CD8-positive, alpha-beta memory T cell (primary cell): ENCODE measurements around the gene SDR39U1. TPM values are rescaled to one million over a fixed set of nuclear protein-coding genes. Genes with fewer than 3 reads are reported as not detected.

Experiments used
- CTCF ChIA-PET: fragments of 350-600 bp; sonication (Branson Sonifier 250); formaldehyde crosslinking; loops from one replicate; lab custom pipeline; 2021; ENCODE audit warnings: antibody characterized with exemption; lab: Charles Lee
- POLR2A ChIA-PET: fragments of 350-600 bp; sonication (Branson Sonifier 250); formaldehyde crosslinking; loops from one replicate; lab custom pipeline; 2021; ENCODE audit warnings: antibody characterized with exemption; lab: Charles Lee
- DNase-seq, 5 donors: peaks; one replicate each; pipeline versions ENCODE4 v3.0.0 to v3.0.0-alpha.2; 2020 to 2022; ENCODE audit warnings: mixed read lengths in 1 of 5
- H3K27ac ChIP-seq: one replicate; pipeline ENCODE4 v1.7.0; 2013; ENCODE audit warnings: low read depth, mild to moderate bottlenecking, low read length, moderate library complexity
- H3K27me3 ChIP-seq: 2 replicates; pipeline ENCODE4 v1.7.0; 2013; ENCODE audit warnings: low read length, mild to moderate bottlenecking; ENCODE audit not compliant: insufficient read depth, poor library complexity, severe bottlenecking
- H3K36me3 ChIP-seq: 2 replicates; pipeline ENCODE4 v1.7.0; 2013; ENCODE audit warnings: mild to moderate bottlenecking, low read length, moderate library complexity; ENCODE audit not compliant: insufficient read depth
- H3K4me1 ChIP-seq: 2 replicates; pipeline ENCODE4 v1.7.0; 2013; ENCODE audit warnings: mild to moderate bottlenecking, low read length, moderate library complexity; ENCODE audit not compliant: insufficient read depth
- H3K4me3 ChIP-seq: 2 replicates; pipeline ENCODE4 v1.7.0; 2013; ENCODE audit warnings: mild to moderate bottlenecking, low read length
- H3K9me3 ChIP-seq: 2 replicates; pipeline ENCODE4 v1.7.0; 2013; ENCODE audit warnings: mild to moderate bottlenecking, low read length
- H3K27ac Mint-ChIP-seq, 8 donors: one replicate each; pipeline ENCODE4 v1.8.0; 2020 to 2021; ENCODE audit warnings: mixed read lengths in 8 of 8, mild to moderate bottlenecking in 6 of 8, inconsistent platforms in 3 of 8, moderate library complexity in 3 of 8
- H3K27me3 Mint-ChIP-seq, 2 donors: one replicate each; pipeline ENCODE4 v1.8.0; 2020 to 2021; ENCODE audit warnings: mixed read lengths in 2 of 2, mild to moderate bottlenecking in 1 of 2, moderate library complexity in 1 of 2
- H3K36me3 Mint-ChIP-seq, 3 donors: one replicate each; pipeline ENCODE4 v1.8.0; 2020 to 2021; ENCODE audit warnings: mixed read lengths in 3 of 3, inconsistent platforms in 1 of 3, mild to moderate bottlenecking in 1 of 3
- H3K4me1 Mint-ChIP-seq, 3 donors: one replicate each; pipeline ENCODE4 v1.8.0; 2020 to 2021; ENCODE audit warnings: mixed read lengths in 3 of 3, inconsistent platforms in 1 of 3, mild to moderate bottlenecking in 1 of 3
- H3K4me3 Mint-ChIP-seq, 7 donors: one replicate each; pipeline ENCODE4 v1.8.0; 2020 to 2021; ENCODE audit warnings: mixed read lengths in 7 of 7, mild to moderate bottlenecking in 6 of 7, moderate library complexity in 4 of 7, inconsistent platforms in 2 of 7
- H3K9me3 Mint-ChIP-seq, 5 donors: one replicate each; pipeline ENCODE4 v1.8.0; 2020 to 2022; ENCODE audit warnings: mixed read lengths in 5 of 5, mild to moderate bottlenecking in 3 of 5, moderate library complexity in 2 of 5, inconsistent platforms in 1 of 5
- polyA plus RNA-seq: library from polyadenylated mRNA; unstranded; fragments of 300-500 nt; fragmentation: Illumina TruSeq; gene quantifications from one replicate; pipeline ENCODE4 v1.2.3, GENCODE V29; 2021
- total RNA-seq, 2 experiments: library from RNA; stranded (reverse); gene quantifications; one replicate each; pipeline ENCODE4 v1.2.3, GENCODE V29; 2021

SDR39U1 gene
- total and polyA plus RNA-seq, 3 experiments from 2014 or later: 58.1 to 67.7 (median 59.6) TPM

- Histone ChIP-seq H3K27me3 (no peaks in the 10 kb centered on the region), H3K4me3 (no peak overlapping the region), H3K27ac (no peak overlapping the region), H3K9me3 (no peaks in the 10 kb centered on the region), H3K4me1 (peaks cover 9% of the 10 kb centered on the region), H3K36me3 (no peaks in the 10 kb centered on the region)
- no peaks in the 10 kb centered on the region for H3K9me3 Mint-ChIP-seq
- ChIA-PET CTCF (interaction anchor here (0.8 to 1.9 kb wide), 7 partner anchors 11 to 110 kb away, joined by 3 to 8 read pairs (median 3); partner anchors contain the start of genes CBLN3 and KHNYN), POLR2A (interaction anchor here (0.7 to 1.2 kb wide), 2 partner anchors 11 to 13 kb away, joined by 3 to 4 read pairs; partner anchors contain the start of genes CBLN3 and KHNYN)
- no peak overlapping the region for H3K27ac Mint-ChIP-seq
- no peak for DNase-seq
- no peaks in the 10 kb centered on the region for H3K4me1 Mint-ChIP-seq
- H3K27me3 Mint-ChIP-seq: peaks cover 7 to 9% of the 10 kb centered on the region in 2 donors
- no peaks in the 10 kb centered on the region for H3K36me3 Mint-ChIP-seq
- H3K4me3 Mint-ChIP-seq: no peak overlapping the region
These were observed 24.1 kb downstream of the SDR39U1 start for GRCh38 chr14:24418492-24418873.

DNA sequence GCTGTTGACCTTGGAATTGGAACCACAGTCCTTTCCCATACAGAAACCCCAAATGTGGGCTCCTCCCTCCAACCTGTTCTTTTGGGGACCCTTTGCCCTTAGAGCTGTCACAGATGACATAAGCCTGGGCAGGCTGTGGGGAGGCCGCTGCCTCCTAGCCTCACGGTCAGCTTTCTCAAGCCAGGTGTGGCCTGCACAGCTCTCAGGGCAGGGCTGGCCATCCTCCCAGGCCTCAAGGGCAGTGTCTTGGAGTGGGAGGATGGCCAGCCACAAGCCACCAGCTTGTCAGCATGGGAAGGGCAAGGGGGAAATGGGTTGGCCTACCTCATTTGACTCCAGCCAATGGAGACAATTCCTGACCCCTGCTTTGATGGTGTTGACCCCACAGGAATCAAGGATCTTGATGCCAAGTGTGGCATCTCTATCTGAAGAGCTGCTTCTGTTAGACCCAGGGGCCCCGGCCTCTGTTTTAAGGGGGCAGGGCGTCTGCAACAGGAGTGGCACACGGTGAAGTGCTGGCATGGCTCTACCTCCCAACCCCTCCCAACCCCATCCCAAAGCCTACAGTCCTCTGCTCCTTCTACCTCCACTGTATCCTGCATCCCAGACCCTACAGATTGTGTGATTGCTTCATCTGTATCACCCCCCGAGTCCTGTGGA, 24.6 kb downstream of the SDR39U1 start:
- H3K4me1 ChIP-seq: peaks cover 9% of the 10 kb centered on the region
- H3K9me3 ChIP-seq: no peaks in the 10 kb centered on the region
- no peaks in the 10 kb centered on the region for H3K36me3 Mint-ChIP-seq
- no peak overlapping the region for H3K27ac Mint-ChIP-seq
- no peak for DNase-seq
- POLR2A ChIA-PET: no interaction called here
- no peak overlapping the region for H3K4me3 ChIP-seq
- H3K36me3 ChIP-seq: no peaks in the 10 kb centered on the region
- H3K9me3 Mint-ChIP-seq: no peaks in the 10 kb centered on the region
- H3K4me3 Mint-ChIP-seq: no peak overlapping the region
- peaks cover 7 to 9% of the 10 kb centered on the region in 2 donors for H3K27me3 Mint-ChIP-seq
- CTCF ChIA-PET: interaction anchor here (1.0 to 1.9 kb wide), 4 partner anchors 14 to 110 kb away, joined by 3 to 8 read pairs (median 3); no protein-coding TSS in a partner anchor
- H3K4me1 Mint-ChIP-seq: no peaks in the 10 kb centered on the region
- H3K27ac ChIP-seq: no peak overlapping the region
- no peaks in the 10 kb centered on the region for H3K27me3 ChIP-seq

DNA sequence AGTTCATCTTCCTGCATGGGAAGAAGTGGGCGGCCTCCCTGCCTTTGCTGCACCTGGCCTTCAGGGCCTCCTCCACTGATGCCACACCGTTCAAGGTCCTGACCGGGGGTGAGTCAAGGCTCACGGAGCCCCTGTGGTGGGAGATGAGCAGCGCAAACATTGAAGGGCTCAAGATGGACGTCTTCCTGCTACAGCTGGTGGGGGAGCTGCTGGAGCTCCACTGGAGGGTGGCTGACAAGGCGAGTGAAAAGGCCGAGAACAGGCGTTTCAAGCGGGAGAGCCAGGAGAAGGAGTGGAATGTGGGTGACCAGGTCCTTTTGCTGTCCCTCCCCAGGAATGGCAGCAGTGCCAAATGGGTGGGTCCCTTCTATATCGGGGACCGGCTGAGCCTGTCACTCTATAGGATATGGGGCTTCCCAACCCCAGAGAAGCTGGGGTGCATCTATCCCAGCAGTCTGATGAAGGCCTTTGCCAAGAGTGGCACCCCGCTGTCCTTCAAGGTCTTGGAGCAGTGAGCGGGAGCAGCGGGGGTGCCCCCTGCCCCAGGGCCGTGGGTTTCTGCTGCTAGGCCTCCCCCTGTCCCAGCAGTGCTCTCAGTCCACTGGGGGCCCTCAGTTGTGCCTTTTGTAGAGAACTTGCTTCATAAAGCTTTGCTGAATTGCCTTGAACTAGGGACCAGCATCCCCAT, 25.5 kb downstream of the SDR39U1 start:
- H3K4me1 Mint-ChIP-seq: no peaks in the 10 kb centered on the region
- H3K9me3 ChIP-seq: no peaks in the 10 kb centered on the region
- H3K27me3 ChIP-seq: no peaks in the 10 kb centered on the region
- no peak for DNase-seq
- H3K27ac Mint-ChIP-seq: no peak overlapping the region
- POLR2A ChIA-PET: no interaction called here
- no peaks in the 10 kb centered on the region for H3K4me1 ChIP-seq
- H3K36me3 Mint-ChIP-seq: no peaks in the 10 kb centered on the region
- H3K27ac ChIP-seq: no peak overlapping the region
- H3K4me3 Mint-ChIP-seq: no peak overlapping the region
- H3K4me3 ChIP-seq: no peak overlapping the region
- no peaks in the 10 kb centered on the region for H3K9me3 Mint-ChIP-seq
- CTCF ChIA-PET: interaction anchor here (1.1 to 1.4 kb wide), 2 partner anchors 15 to 109 kb away, joined by 3 read pairs; no protein-coding TSS in a partner anchor
- no peaks in the 10 kb centered on the region for H3K36me3 ChIP-seq
- H3K27me3 Mint-ChIP-seq: peaks cover 7 to 9% of the 10 kb centered on the region in 2 donors

DNA sequence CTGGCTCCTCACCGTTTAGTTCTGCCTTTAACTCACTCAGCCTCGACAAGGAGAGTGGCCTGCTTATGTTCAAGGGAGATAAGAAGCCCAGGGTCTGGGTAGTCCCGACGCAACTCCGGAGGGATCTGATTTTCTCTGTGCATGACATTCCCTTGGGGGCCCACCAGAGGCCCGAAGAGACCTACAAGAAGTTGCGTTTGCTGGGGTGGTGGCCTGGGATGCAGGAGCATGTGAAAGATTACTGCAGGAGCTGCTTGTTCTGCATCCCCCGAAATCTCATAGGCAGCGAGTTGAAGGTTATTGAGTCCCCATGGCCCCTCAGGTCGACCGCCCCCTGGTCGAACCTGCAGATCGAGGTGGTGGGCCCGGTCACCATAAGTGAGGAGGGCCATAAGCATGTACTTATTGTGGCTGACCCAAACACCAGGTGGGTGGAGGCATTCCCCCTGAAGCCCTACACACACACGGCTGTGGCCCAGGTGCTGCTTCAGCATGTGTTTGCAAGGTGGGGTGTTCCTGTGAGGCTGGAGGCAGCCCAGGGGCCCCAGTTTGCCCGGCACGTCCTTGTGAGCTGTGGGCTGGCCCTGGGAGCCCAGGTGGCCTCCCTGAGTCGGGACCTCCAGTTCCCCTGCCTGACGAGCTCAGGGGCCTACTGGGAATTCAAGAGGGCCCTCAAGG, 26.2 kb downstream of the SDR39U1 start:
- Histone ChIP-seq H3K4me3 (no peak overlapping the region), H3K27me3 (no peaks in the 10 kb centered on the region), H3K27ac (no peak overlapping the region), H3K36me3 (no peaks in the 10 kb centered on the region), H3K9me3 (no peaks in the 10 kb centered on the region), H3K4me1 (no peaks in the 10 kb centered on the region)
- peaks cover 7 to 9% of the 10 kb centered on the region in 2 donors for H3K27me3 Mint-ChIP-seq
- ChIA-PET POLR2A (no interaction called here), CTCF (no interaction called here)
- no peaks in the 10 kb centered on the region for H3K36me3 Mint-ChIP-seq
- DNase-seq: no peak
- no peaks in the 10 kb centered on the region for H3K9me3 Mint-ChIP-seq
- H3K27ac Mint-ChIP-seq: no peak overlapping the region
- H3K4me3 Mint-ChIP-seq: no peak overlapping the region
- H3K4me1 Mint-ChIP-seq: no peaks in the 10 kb centered on the region

DNA sequence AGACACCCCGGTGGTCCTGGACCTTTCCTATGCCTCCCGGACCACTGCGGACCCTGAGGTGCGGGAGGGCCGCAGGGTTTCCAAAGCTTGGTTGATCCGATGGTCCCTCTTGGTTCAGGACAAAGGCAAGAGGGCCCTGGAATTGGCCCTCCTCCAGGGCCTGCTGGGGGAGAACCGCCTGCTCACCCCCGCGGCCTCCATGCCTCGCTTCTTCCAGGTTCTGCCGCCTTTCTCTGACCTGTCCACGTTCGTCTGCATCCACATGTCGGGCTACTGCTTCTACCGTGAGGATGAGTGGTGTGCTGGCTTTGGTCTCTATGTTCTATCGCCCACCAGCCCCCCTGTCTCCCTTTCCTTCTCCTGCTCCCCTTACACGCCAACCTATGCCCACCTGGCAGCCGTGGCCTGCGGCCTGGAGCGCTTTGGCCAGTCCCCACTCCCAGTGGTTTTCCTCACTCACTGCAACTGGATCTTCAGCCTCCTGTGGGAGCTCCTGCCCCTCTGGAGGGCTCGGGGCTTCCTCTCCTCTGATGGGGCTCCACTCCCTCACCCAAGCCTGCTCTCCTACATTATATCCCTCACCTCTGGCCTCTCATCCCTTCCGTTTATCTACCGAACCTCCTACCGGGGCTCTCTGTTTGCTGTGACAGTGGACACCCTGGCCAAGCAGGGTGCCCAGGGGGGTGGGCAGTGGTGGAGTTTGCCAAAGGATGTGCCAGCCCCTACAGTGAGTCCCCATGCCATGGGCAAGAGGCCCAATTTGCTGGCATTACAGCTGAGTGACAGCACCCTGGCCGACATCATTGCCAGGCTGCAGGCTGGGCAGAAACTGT, 26.9 kb downstream of the SDR39U1 start:
- H3K9me3 ChIP-seq: no peaks in the 10 kb centered on the region
- H3K4me1 Mint-ChIP-seq: no peaks in the 10 kb centered on the region
- no peak overlapping the region for H3K27ac Mint-ChIP-seq
- no peak overlapping the region for H3K4me3 Mint-ChIP-seq
- DNase-seq: no peak
- H3K4me1 ChIP-seq: no peaks in the 10 kb centered on the region
- no peak overlapping the region for H3K4me3 ChIP-seq
- H3K9me3 Mint-ChIP-seq: no peaks in the 10 kb centered on the region
- no peaks in the 10 kb centered on the region for H3K27me3 ChIP-seq
- ChIA-PET POLR2A (interaction anchor here (0.6 kb wide), 1 partner anchor 207 kb away, joined by 5 read pairs; no protein-coding TSS in a partner anchor), CTCF (interaction anchor here (1.6 kb wide), 1 partner anchor 173 kb away, joined by 4 read pairs; the partner anchor contains the start of gene TINF2)
- H3K36me3 Mint-ChIP-seq: no peaks in the 10 kb centered on the region
- peaks cover 7 to 9% of the 10 kb centered on the region in 2 donors for H3K27me3 Mint-ChIP-seq
- no peaks in the 10 kb centered on the region for H3K36me3 ChIP-seq
- no peak overlapping the region for H3K27ac ChIP-seq

- CTCF ChIA-PET: interaction anchor here (0.7 to 1.6 kb wide), 2 partner anchors 76 to 173 kb away, joined by 3 to 4 read pairs; partner anchors contain the start of gene TINF2
- no peak for DNase-seq
- POLR2A ChIA-PET: interaction anchor here (0.6 kb wide), 1 partner anchor 206 kb away, joined by 5 read pairs; no protein-coding TSS in a partner anchor
- H3K9me3 Mint-ChIP-seq: no peaks in the 10 kb centered on the region
- no peaks in the 10 kb centered on the region for H3K36me3 Mint-ChIP-seq
- no peak overlapping the region for H3K27ac Mint-ChIP-seq
- H3K27me3 Mint-ChIP-seq: peaks cover 7% of the 10 kb centered on the region in 2 donors
- H3K4me3 ChIP-seq: no peak overlapping the region
- no peaks in the 10 kb centered on the region for H3K4me1 Mint-ChIP-seq
- no peaks in the 10 kb centered on the region for H3K9me3 ChIP-seq
- peak overlapping the region in 1 of 7 donors; percentile 36 for H3K4me3 Mint-ChIP-seq
- H3K4me1 ChIP-seq: no peaks in the 10 kb centered on the region
- no peaks in the 10 kb centered on the region for H3K27me3 ChIP-seq
- no peaks in the 10 kb centered on the region for H3K36me3 ChIP-seq
- no peak overlapping the region for H3K27ac ChIP-seq
These were observed 27.7 kb downstream of the SDR39U1 start for GRCh38 chr14:24414732-24415420.

DNA sequence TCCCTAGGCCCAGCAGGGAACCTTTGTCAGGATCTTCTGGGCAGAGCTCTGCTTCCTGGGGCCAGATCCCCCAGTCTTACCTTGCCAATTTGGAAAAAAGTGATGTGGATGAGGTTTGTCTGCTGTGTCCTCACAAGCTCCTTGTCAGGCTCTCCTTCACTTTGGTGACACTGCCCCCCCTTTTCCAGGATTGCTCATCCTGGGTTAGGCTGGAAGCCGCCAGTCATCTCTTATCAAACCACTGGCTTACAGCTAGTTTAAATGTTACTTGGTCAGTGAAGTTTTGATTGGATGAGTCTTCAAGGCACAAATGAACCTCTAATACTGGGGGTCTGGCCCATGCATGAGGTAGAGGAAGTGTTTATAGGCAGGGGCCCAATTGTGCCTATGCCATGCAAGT, 28.5 kb downstream of the SDR39U1 start:
- POLR2A ChIA-PET: no interaction called here
- H3K27me3 ChIP-seq: no peaks in the 10 kb centered on the region
- no peaks in the 10 kb centered on the region for H3K36me3 ChIP-seq
- no peaks in the 10 kb centered on the region for H3K4me1 ChIP-seq
- no peak overlapping the region for H3K27ac ChIP-seq
- Mint-ChIP-seq H3K4me3 (no peak overlapping the region), H3K36me3 (no peaks in the 10 kb centered on the region), H3K9me3 (no peaks in the 10 kb centered on the region), H3K27ac (no peak overlapping the region), H3K27me3 (peaks cover 3 to 6% of the 10 kb centered on the region in 2 donors), H3K4me1 (no peaks in the 10 kb centered on the region)
- CTCF ChIA-PET: interaction anchor here (0.7 to 1.6 kb wide), 5 partner anchors 12 to 172 kb away, joined by 3 to 7 read pairs (median 4); partner anchors contain the start of genes CIDEB and TINF2
- DNase-seq: no peak
- no peaks in the 10 kb centered on the region for H3K9me3 ChIP-seq
- no peak overlapping the region for H3K4me3 ChIP-seq
